Measurements from ENCODE around the gene HESX1. TPM values are rescaled to one million over a fixed set of nuclear protein-coding genes. Genes with fewer than 3 reads are reported as not detected.

HESX1 gene
- total RNA-seq, 2 experiments from 2014 or later = 0.57 to 0.65 TPM

DNA sequence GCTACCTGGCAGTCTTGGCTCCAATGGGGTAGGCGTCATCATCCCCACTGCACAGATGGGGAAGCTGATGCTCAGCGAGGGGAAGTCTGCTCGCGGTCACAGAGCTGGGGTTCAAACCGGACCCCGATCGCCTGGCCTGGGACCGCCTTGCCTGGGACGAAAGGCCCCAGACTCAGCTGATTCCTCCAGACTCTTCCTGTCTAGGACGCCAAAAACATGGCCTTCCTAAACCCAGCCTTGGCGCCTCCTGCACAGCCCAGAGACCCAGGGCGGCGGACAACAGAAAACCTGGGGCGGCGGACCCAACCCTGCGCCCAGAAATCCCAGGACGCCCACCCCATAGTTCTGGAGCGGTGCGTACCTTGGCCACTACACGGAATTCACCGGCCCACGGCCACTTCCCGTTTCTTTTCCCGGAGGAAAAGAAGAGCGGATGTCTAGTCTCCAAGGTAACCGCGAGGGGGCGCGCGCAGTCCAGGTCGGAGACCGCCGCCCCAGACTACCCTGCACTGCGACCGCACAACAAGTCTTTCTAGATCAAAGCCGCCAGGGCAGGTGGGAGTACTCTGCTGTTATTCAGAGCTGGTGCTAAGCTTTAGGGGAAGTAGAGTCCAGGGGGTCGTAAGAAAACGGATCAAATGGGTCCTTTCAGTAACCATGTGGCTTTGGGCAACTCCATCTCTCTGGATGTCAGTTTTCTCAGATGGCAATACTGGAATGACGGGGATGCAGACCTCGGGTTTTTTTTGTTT, 29.7 kb downstream of the HESX1 start:
- POLR2A ChIA-PET = no interaction called here

DNA sequence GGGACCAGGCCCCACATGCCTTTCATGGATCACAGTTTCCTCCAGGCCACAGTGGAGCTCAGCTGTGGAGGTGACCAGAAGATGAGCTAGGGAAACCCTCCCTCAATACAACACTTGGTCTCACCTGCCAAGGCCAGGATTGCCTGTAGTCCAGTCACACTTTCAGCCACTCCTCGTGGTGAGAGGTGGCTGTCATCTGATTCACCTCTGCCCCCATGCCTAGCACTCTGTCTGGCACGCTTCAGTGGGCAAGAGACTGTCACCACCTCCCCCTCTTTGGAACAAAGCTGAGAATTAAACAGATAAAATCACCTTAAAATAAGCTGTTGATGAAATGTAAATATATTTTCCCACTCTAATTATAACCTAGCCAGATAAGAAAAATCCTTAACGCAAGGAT, 30.7 kb downstream of the HESX1 start:
- ChIA-PET CTCF (interaction anchor here (1.1 to 1.7 kb wide), 3 partner anchors 8 to 132 kb away, joined by 3 to 6 read pairs (median 3); no protein-coding TSS in a partner anchor), POLR2A (no interaction called here)

More for the DNA sequence above, 29.7 kb downstream of the HESX1 start:
- CTCF ChIA-PET = interaction anchor here (0.6 to 1.7 kb wide), 6 partner anchors 9 to 174 kb away, joined by 3 to 6 read pairs (median 3); no protein-coding TSS in a partner anchor

DNA sequence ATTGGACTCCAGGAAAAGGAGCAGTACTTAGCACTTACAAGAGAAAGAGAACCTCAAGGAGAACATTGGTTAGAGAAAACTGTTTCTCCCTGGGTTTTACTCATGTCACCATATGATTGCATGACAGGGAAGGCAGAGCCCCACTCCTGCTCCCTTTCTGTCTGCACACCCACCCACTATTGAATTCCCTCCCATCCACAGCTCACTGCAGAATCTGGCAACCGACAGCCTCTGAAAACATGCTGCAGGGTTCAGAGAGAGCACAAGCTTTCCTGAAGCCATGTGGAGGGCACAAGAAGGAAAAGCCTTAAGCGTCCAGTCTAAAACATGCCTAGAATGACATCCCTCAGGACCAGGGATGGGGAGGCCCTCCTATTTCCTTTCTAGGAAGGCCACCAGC, 31.6 kb downstream of the HESX1 start:
- POLR2A ChIA-PET = no interaction called here

DNA sequence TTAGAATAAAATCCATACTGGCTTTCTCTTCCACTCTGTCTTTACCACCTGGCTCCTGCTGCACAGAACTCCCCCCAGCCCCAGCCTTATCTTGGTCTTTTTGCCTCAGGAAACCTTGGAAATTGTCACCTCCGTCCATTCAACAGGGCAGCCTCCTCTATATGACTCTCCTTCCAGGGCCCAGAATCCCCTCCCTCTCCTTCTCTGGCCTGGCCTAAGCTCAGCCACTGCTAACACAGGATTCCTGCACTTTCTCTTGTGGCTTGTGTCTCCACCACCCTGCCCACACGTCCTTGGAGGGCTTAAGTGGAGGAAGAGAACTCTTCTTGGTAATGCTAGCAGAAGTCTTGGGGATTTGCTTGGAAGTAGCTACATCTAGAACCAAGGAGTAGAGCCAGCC, 33.1 kb downstream of the HESX1 start:
- POLR2A ChIA-PET = no interaction called here
- CTCF ChIA-PET = no interaction called here

More for the DNA sequence above, 31.6 kb downstream of the HESX1 start:
- CTCF ChIA-PET = no interaction called here

DNA sequence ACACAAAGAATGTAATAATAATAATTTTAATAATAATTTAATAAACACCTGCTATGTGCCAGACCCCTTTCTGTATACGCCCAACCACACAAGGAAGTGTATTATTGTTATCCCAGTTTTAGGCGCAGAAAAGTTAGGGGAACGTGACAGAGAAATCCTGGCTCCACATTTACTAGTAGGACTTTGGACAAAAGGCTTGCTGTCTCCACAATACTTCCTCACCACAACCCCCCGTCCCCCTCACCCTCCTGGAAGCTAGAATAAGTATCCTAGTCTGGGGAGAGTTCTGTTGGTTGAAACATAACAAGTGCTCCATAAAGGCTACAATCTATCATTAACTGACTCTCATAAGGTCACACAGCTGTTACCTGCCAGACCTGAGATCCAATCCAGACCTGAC, 34.1 kb downstream of the HESX1 start:
- ChIA-PET POLR2A (no interaction called here), CTCF (no interaction called here)

DNA sequence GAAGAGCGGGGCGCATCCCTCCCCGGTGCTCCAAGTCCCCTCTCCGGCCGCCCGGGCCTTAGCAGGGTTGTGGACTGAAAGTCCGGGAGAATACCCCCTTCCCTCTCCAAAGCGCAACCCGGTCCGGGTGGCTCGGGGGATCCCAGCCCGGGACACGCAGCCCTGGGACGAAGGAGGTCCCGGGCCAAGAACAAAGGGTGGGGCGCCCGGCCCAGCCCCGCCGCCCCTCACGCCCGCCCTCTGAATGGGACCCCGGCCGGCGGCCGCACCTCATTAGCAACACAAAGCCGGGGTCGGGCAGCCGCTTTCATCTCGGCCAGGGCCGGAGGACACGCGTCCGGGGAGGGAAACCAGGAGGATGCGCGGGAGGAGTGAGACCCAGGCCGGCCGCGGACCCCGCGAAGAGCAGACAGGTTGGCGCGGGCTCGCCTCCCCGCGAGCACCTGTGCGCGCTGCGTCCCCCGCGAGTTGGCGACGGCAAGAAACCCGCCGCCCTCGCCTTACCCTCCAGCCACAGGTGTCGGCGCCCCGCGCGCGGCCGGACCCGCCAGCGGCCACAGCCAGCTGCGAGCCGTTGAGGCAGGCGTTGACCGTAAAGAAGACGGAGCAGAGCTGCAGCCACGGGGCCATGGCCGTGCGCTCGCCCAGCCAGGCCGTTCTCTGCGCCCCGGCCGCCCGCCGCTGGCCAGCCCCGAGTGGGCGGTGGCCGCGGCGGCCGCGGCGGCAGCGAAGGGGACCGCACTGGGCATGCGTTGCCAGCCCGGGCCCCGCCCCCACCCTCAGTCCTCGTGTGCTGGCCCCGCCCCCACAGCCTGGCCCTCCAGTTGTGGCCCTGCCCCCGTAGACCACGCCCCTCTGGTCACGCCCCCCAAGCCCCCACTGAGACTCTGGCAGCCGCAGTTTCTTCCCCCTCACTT, 34.9 kb downstream of the HESX1 start, which contains the start of gene IL17RD:
TSS of gene IL17RD (minus strand) at position 697 of the 917 bp plus-strand sequence. CDS start at position 630, 67 bp downstream.
- CTCF ChIA-PET = no interaction called here

DNA sequence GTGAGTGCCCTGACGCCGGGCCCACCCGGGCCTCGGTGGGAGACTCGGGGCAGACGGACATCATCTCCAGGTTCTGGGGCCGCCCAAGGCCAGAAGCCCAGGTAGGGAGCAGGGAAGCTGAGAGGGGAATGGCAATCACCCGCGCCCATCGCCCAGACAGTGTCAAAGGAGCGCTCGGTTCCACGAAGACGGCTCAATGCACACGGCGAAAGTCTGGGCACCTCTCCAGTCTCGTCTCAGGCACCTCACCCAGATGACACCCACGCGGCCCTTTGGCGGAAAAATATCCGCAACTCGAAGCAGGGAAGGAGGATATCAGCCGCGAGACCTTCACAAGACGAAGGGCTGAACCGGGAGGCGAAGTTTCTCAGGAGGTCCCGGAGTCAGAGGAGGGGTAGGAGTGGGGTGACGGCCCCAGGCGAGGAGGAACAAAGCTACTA, 35.5 kb downstream of the HESX1 start:
- ChIA-PET CTCF (no interaction called here), POLR2A (no interaction called here)

More for the DNA sequence above, 34.9 kb downstream of the HESX1 start, which contains the start of gene IL17RD:
- POLR2A ChIA-PET = no interaction called here

DNA sequence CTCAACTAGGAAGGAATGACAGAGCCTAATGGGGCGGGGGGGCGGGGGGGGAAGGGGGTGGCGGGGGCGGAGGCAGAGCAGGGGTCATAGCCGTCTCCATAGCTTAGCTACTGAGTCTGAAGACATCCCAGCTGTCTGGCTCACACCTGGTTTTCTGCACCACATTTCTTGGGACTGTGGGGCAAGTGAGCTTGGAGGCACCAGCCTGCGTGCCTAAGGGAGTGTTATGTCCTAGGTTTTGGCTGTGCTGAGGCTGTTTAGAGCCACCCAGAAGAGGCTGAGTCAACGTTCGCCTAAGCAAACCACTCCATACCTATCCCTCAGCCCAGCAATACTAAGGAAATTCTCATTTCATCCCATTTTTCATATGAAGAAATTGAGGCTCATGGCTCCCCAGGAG, 36.0 kb downstream of the HESX1 start:
- POLR2A ChIA-PET = no interaction called here
- CTCF ChIA-PET = interaction anchor here (0.6 kb wide), 1 partner anchor 8 kb away, joined by 6 read pairs; no protein-coding TSS in a partner anchor

DNA sequence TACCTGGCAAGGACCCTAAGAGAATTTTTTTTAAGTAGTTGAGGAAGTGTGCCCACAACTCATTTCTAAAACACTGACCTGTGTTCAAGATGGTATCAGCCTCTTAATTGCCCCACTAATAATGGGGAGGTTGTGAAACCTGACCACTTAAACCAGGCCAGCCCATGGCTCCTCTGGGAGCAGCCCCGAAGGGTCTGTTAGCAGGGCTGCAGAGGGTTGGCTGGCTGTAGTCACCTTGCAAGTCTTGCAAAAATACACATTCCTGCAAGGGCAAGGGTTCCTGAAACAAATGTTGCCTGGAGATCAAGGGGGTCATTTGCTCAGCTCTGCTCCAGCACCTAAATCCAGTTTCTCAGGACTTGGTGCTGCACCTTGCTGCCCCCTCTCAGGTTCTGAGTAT, 37.9 kb downstream of the HESX1 start:
- CTCF ChIA-PET = no interaction called here
- POLR2A ChIA-PET = no interaction called here

DNA sequence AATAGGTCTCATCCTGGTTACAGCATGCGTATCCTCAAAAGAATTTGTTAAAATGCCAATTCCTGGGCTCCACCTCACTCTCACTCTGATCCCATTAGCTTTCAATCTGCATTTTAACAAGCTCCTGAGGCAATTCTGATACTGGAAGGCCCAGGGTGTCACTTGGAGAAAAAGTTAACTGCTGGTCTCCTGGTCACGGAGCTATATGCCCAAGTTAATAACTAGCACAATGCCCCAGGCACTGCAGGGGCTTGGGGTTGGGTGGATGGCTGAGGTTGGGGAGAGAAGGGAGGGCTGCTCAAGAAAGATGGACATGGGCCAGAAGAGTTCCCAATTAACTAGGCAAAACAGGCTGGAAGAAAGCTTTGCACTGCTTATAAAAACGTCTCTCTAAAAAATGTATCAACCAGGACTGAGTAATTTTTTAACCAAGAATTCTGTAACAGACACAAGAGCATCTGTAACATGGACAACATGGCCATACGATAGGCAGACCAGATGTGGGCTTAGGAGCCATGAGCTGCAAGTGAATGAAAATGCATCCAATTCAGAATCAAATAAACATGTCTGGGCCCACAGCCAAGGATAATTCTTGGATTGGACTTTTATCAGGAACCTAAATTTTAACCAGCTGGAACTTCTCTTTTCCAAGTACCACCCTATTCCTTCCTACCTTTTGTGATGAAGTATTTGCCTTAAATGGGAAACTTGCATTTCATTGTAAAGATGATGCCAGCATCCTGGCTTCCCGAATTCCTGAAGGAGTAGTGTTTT, 38.8 kb downstream of the HESX1 start:
- POLR2A ChIA-PET = interaction anchor here (1.1 kb wide), 1 partner anchor 67 kb away, joined by 5 read pairs; no protein-coding TSS in a partner anchor

DNA sequence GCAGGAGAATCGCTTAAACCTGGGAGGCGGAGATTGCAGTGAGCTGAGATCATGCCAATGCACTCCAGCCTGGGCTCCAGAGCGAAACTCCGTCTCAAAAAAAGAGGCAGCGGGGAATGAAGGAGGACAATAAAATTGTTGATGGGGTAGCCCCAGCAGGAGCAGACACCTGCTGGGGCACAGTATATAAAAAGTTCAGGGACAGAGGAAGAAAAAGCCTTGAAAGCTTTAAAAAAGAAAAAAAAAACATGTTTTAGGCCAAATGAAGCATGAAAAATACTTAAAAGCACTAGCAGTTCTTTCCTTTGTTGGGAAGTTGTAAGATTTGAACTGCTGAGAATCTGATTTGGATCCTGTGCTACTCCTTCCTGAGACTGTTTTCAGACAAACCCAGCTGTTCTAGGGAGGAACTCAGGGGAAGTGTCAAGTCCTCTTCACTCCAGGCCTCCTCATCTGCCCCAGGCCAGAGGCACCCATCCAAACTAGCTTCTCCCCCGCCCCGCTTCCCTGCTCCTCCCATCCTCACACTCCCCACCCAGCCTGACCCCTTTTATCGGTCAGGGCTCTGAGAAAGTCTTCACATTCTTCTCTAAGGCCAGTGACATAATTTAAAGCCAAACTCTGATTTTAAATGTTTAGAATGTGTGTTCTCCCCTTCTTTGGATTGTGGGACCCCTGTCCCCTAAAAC, 39.6 kb downstream of the HESX1 start:
- ChIA-PET CTCF (interaction anchor here (1.6 kb wide), 1 partner anchor 10 kb away, joined by 6 read pairs; no protein-coding TSS in a partner anchor), POLR2A (interaction anchor here (1.1 kb wide), 1 partner anchor 68 kb away, joined by 5 read pairs; no protein-coding TSS in a partner anchor)

More for the DNA sequence above, 38.8 kb downstream of the HESX1 start:
- CTCF ChIA-PET = interaction anchor here (1.6 kb wide), 1 partner anchor 9 kb away, joined by 6 read pairs; no protein-coding TSS in a partner anchor

DNA sequence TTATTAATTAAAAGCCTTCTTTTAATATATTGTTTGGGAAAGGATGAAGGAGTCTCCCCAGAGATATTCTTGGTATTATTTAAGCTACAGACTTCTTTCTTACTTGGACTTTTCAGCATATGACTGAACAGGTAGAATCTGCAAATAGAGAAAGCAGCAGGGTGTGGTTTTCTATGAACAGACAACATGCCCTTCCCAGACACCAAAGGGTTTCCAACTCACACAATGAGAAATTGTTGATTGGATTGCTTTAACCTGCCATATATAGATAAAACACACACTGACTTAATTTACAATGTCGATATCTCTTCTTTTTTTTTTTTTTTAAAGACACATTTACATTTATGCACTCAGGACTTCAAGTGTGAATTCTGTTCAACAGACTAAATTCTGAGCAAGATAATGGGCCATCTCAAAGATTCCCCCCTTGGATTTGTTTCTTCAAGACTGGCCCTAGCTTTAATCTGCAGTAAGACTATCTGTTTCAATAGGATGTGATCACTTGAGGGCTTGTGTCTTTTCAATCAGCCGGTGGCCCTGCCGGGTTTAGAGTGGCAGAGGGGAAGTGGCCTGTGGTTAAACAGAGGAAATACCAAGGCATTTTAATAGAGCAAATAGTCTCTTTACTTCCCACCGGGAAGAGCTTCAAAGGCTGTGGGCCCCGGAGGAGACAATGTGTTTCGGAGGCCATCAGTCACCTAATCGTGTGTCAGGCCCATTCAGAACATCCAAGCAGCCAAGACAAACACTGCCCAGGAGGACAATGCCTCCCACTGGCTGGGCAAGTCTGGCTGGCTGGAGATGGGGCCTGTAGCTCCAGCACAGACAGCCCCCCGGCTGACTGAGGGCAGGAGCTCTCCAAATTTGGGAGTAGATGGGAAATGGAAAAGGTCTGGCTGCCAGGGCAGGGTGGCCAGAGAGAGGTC, 40.7 kb downstream of the HESX1 start:
- ChIA-PET CTCF (interaction anchor here (0.7 kb wide), 1 partner anchor 536 kb away, joined by 3 read pairs; no protein-coding TSS in a partner anchor), POLR2A (no interaction called here)

DNA sequence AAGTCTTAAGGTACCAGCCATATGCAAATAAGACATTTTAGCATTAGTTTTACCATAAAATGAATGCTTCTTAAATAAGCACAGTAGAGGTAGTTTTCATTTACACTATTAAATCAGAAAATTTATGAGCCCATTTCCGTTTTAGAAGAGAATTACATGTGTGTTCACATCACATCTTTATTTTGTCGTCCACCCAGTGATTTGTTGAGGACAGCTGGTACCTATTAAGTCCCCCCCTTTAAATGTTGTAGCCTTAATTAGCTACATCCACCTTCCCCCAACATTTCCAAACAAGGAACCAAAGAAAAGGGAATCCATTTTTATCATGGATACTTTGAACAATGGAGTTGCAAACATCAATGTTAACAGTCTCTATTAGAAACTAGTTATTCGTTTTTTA, 41.5 kb downstream of the HESX1 start:
- CTCF ChIA-PET = interaction anchor here (0.7 kb wide), 1 partner anchor 537 kb away, joined by 3 read pairs; no protein-coding TSS in a partner anchor
- POLR2A ChIA-PET = no interaction called here

DNA sequence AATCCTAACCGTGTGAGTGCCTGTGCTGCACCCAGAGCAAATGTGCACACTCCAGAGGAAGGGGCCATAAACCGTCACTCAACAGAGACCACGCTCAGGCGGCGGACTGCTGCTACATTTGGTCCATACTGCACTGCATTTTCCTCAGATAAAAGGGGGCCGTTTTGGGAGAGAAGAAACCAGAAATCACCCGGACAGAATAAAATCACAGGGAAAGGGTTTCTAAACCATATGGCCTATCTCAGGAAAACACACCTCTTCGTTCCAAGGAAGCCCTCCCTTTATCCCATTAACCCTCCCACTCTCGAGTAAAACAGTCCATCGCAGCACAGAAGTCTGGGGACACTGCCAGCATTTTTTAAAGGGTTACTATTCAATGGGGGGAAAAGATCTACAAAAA, 42.2 kb downstream of the HESX1 start:
- POLR2A ChIA-PET = no interaction called here
- CTCF ChIA-PET = interaction anchor here (0.6 kb wide), 1 partner anchor 801 kb away, joined by 3 read pairs; no protein-coding TSS in a partner anchor

DNA sequence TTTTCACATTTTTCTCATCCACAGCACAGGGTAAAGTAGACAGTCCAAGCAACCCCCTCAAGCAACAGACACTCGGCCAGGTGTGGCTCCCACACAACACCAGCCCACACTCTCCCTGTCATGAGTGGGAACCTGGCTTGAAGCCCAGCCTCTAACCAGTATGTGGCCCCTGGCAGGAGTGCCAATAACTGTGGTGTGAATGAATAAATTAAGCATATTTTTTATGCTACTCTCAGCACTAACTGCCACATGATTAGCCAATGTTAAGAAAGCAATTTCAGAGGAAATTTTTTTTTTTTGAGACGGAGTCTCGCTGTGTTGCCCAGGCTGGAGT, 44.5 kb downstream of the HESX1 start:
- ChIA-PET POLR2A (no interaction called here), CTCF (no interaction called here)

DNA sequence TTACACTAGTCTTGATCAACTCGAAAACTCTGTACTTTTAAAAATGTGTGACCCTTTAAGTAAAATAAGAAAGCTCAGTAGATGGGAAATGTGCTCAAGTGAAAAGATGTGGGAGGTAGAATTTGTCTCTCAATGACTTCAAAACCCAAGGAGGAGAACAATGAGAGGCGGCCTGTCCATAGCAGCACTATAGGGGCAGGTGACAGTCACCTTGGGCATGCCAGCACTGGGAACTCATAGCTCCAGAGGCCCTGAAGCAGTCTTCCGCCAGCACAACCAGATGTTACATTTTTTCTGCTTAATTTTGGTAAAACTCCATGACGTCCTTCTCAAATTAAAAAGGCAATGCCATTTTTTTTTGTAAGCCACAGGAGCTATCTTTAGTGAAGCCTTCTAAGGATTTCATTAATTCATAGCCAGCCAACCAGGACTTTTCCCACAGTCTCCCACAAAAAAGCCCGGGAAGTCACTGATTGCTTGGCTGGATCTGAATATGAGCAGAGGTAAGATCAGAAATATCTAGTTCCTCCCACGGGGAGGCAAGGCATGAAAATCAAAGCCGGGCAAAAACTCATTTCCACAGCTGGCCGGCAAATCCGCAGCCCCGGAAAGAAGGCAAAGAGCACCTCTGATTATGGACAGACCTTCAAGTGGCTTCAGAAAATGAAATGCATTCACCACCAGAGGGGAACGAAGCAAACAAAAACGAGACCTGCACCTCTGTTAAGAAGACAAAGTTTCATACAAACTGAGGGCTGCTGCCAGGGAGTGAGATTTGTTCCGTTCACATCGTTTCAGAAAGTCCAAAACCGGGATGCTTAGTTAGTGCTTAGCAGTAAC, 45.1 kb downstream of the HESX1 start:
- ChIA-PET CTCF (interaction anchor here (0.9 kb wide), 1 partner anchor 14 kb away, joined by 3 read pairs; no protein-coding TSS in a partner anchor), POLR2A (no interaction called here)

Measured in activated CD8-positive, alpha-beta memory T cell treated with anti-CD3 and anti-CD28 coated beads for 36 hours (primary cell).